Stimulated activated naive CD8-positive, alpha-beta T cell treated with anti-CD3 and anti-CD28 coated beads, Interleukin-15, amount 100 ng/mL, for 72 hours (primary cell): ENCODE data around the gene HECTD1.
"Not testable (repeated sequence)": the region's sequence is repeated elsewhere in the genome, so short reads cannot be mapped to it uniquely, and the experiment has no call there.

Experiments
- ATAC-seq: fragments of 150-1000 bp; cut with Tn5 transposase; 2 replicates; pipeline ENCODE4 v1.10.0; 2021; ENCODE audit warnings: mild to moderate bottlenecking, moderate library complexity
- DNase-seq, 2 donors: peaks; one replicate each; pipeline ENCODE4 v3.0.0; 2021 to 2022
- H3K27ac Mint-ChIP-seq, 2 donors: one replicate each; pipeline ENCODE4 v1.8.0; 2022; ENCODE audit warnings: mild to moderate bottlenecking in 2 of 2, mixed read lengths in 2 of 2, moderate library complexity in 2 of 2
- H3K27me3 Mint-ChIP-seq: one replicate; pipeline ENCODE4 v1.8.0; 2022; ENCODE audit warnings: mixed read lengths
- H3K4me1 Mint-ChIP-seq: one replicate; pipeline ENCODE4 v1.8.0; 2022; ENCODE audit warnings: mild to moderate bottlenecking, mixed read lengths
- H3K4me3 Mint-ChIP-seq, 2 donors: one replicate each; pipeline ENCODE4 v1.8.0; 2022; ENCODE audit warnings: mild to moderate bottlenecking in 2 of 2, mixed read lengths in 2 of 2, moderate library complexity in 1 of 2
- H3K9me3 Mint-ChIP-seq, 2 donors: one replicate each; pipeline ENCODE4 v1.8.0; 2022; ENCODE audit warnings: mixed read lengths in 2 of 2

HECTD1 gene

DNA sequence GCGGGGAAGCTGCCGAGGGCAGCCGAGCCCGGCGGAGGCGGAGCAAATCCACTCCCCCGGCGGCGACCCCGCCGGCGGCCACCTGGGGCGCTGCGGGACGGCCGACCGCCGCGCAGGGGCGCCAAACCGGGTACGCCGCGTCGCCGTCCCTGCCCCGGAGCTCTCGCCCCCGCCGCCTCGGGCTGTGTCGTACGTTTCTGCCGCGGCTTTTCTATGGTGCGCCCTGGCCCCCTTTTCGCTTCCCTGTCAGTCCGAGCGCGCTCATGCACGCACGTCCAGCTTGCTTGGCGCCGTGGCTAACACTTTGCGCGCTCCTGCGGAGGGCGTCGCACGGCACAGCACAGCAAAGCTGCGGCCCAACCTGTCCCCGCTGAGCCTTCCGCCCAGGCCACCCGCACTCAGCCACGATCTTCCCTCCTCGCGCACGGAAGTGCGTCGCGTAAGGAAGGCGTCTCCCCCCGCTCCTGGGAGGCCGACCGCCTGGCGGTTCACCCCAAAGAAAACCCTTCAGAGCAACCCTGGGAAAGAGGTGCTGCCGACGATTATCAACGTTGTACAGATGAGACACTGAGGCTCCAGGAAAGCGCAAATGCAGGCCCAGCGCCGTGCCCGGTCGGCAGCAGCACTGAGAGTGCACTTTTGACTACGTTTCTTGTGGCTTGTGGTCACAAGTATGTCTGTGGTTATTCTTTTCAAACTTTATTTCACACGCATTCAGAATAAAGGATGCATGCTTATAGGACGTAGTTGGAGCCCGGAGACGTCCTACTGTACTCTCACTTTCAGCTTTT lies at the start of gene HECTD1:
Gene HECTD1 (minus strand): TSS at position 39 of the 791 bp plus-strand sequence. CDS start 1,857 bp downstream, outside the sequence.
- Mint-ChIP-seq H3K4me3 (peak within 1 kb of the TSS; percentile 95 to 96), H3K27ac (peak within 1 kb of the TSS; percentile 99 to 100), H3K9me3 (no peaks in the 10 kb centered on the region), H3K4me1 (peaks cover 27% of the 10 kb centered on the region), H3K27me3 (no peaks in the 10 kb centered on the region)
- ATAC-seq (peak; percentile 82), DNase-seq (peak; percentile 92 to 95)

DNA sequence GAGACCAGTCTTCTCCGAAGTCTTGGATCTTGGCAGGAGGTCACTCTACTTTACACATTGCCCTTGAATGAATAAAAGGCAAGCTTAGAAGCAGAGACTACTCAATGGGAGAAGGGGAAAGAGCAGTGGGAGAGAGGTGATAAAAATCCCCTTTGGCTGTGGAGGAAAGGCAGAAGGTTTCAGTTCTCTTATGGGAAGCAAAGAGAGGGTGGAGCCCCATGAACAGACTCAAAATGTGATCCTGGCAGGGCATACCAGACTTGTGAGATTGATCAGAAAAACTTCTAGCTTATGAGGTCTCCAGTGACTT lies 49.6 kb upstream of the HECTD1 start:
- ATAC-seq, result no peak
- no peaks in the 10 kb centered on the region for H3K9me3 Mint-ChIP-seq
- H3K4me1 Mint-ChIP-seq, result no peaks in the 10 kb centered on the region
- no peaks in the 10 kb centered on the region for H3K27me3 Mint-ChIP-seq
- no peak overlapping the region for H3K27ac Mint-ChIP-seq
- DNase-seq, result no peak
- H3K4me3 Mint-ChIP-seq, result no peak overlapping the region

DNA sequence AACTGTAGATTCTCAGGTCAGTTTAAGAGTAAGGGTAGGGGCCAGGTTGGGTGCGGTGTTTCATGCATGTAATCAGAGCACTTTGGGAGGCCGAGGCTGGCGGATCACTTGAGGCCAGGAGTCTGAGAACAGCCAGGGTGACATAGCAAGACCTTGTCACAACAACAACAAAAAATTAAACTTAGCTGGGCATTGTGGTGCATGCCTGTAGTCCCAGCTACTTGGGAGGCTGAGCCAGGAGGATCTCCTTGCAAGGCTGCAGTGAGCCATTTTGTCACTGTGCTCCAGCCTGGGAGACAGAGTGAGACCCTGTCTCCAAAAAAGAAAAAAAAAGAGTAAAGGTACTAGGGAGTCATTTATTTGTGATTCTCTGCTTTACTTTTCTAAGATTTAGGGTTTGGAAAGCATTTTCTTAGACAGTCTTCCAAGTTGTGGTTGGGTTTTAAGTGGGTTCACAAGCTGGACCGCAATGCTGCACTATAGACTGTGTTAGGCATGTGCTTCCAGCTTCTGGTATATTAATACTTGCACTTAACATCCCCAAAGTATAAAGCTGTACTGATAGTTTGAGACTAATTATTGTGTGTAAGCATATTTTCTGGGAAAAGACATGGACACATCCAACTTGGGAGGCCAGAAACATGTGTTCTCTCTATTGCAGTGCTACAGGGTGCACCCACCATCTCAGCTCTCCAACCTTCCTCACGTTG lies 49.1 kb upstream of the HECTD1 start:
- ATAC-seq (no peak), DNase-seq (no peak)
- H3K27ac Mint-ChIP-seq, result no peak overlapping the region

DNA sequence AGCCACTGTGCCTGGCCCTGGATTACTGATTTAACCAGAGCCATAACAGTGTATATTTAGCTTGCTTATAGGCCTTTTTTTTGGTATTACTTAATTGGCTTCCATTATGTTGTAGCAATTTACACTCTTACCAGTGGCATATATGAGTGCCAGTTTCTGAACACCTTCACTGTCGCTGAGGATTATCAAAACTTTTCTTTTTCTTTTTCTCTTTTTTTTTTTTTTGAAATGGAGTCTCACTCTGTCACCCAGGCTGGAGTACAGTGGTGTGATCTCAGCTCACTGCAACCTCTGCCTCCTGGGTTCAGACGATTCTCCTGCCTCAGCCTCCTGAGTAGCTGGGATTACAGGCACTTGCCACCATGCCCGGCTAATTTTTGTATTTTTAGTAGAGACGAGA lies 48.3 kb upstream of the HECTD1 start:
- H3K27ac Mint-ChIP-seq, H3K4me1 Mint-ChIP-seq, ATAC-seq, DNase-seq, H3K27me3 Mint-ChIP-seq, H3K9me3 Mint-ChIP-seq, H3K4me3 Mint-ChIP-seq: not testable (repeated sequence)

More for the DNA sequence above, 49.1 kb upstream of the HECTD1 start:
- Mint-ChIP-seq H3K9me3 (no peaks in the 10 kb centered on the region), H3K4me1 (no peaks in the 10 kb centered on the region), H3K27me3 (no peaks in the 10 kb centered on the region), H3K4me3 (no peak overlapping the region)

DNA sequence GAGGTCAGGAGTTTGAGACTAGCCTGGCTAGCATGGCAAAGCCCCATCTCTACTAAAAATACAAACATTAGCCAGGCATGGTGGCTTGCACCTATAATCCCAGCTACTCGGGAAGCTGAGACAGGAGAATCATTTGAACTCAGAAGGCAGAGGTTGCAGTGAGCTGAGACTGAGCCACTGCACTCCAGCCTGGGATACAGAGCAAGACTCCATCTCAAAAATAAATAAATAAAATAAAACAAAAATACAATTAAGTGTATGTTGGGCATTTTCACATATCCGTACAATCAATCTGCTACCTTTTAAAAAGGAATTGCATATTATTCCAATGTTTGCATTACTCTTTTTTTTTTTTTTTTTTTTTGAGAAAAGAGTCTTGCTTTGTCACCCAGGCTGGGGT lies 47.7 kb upstream of the HECTD1 start:
- no peak for DNase-seq
- no peaks in the 10 kb centered on the region for H3K9me3 Mint-ChIP-seq
- no peaks in the 10 kb centered on the region for H3K27me3 Mint-ChIP-seq
- no peak overlapping the region for H3K27ac Mint-ChIP-seq
- ATAC-seq, result no peak
- no peak overlapping the region for H3K4me3 Mint-ChIP-seq
- no peaks in the 10 kb centered on the region for H3K4me1 Mint-ChIP-seq

DNA sequence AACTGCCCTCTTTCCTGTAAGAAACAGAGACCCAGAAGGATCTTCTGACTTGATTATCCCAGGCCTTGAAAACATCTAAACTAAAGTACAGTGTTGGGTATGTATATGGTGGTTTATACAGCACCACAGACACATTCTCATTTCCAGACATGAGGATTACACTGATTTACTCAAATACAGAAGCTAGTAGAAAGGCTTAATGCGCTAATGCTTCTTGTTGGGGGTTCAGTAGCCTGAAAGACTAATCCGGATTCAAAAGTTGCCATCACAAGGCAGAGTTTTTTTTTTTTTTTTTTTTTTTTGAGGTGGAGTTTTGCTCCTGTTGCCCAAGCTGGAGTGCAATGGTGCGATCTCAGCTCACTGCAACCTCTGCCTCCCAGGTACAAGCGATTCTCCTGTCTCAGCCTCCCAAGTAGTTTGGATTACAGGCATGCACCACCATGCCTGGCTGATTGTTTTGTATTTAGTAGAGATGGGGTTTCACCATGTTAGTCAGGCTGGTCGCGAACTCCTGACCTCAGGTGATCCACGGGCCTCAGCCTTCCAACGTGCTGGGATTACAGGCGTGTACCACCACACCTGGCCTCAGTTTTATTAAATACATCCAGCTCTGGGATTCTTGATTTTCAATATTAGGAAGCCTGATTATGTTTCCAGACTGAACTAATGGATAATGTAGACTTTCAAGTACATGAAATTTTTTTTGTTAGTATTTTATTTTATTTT lies 46.3 kb upstream of the HECTD1 start:
- Mint-ChIP-seq H3K27ac (no peak overlapping the region), H3K4me3 (no peak overlapping the region), H3K9me3 (no peaks in the 10 kb centered on the region), H3K27me3 (no peaks in the 10 kb centered on the region), H3K4me1 (no peaks in the 10 kb centered on the region)
- ATAC-seq, result no peak
- DNase-seq, result no peak

DNA sequence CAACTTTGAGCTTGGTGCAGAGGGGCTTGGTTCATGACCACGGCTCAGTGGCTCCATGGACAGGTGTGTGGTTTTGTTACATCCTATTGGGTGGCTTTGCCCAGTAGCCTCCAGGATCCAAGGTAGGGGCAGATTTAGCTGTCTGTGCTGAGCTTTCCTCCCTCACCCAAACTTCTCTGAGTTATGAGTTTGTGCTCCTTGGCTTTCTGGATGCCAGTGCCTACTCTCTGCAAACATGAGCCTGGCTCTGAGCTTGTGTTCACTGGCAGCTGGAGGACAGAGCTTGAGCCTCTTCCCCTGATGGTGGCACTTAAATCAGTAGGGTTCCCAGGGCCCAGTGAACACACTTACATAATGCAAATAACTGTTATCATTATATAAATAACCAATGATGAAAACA lies 45.3 kb upstream of the HECTD1 start:
- ATAC-seq (no peak), DNase-seq (no peak)
- Mint-ChIP-seq H3K4me3 (no peak overlapping the region), H3K4me1 (no peaks in the 10 kb centered on the region), H3K27ac (no peak overlapping the region), H3K9me3 (no peaks in the 10 kb centered on the region), H3K27me3 (no peaks in the 10 kb centered on the region)

DNA sequence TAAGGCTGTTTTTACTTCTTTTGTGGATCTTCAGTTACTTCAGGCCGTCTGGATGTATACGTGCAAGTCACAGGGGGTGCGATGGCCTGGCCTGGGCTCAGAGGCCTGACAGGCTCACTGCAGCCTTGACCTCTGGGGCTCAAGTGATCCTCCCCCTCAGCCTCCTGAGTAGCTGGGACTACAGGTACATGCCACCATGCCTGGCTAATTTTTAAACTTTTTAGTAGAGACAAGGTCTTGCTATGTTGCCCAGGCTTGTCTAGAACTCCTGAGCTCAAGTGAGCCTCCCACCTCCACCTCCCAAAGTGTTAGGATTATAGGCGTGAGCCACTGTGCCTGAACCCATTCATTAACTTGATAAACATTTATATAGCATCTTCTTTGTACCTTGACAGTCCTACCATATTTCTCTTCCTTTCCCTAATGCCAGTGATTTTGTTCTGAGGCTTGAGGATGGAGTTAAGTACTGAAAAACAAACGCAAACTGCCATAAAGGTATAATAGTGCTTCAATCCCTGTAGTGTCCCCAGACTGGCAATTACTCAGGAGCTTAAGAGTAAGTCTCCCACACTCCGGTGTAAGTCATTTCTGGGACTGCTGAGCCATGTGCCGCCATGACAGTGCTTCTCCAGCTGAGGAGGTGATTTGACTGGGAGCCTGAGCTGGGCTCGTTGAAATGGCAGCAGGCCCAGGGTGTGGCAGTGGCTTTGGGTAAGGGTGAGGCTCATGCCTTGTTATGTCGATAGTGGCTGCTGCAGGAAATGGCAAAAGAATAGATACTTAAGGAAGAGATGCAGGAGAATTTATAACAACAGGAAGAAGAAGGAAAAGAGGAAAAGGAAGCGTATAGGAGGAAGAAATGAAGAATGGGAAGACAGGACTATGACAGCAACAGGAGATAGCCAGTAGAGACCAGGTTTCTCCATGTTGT lies 43.7 kb upstream of the HECTD1 start:
- H3K4me1 Mint-ChIP-seq, result no peaks in the 10 kb centered on the region
- H3K4me3 Mint-ChIP-seq, result no peak overlapping the region

DNA sequence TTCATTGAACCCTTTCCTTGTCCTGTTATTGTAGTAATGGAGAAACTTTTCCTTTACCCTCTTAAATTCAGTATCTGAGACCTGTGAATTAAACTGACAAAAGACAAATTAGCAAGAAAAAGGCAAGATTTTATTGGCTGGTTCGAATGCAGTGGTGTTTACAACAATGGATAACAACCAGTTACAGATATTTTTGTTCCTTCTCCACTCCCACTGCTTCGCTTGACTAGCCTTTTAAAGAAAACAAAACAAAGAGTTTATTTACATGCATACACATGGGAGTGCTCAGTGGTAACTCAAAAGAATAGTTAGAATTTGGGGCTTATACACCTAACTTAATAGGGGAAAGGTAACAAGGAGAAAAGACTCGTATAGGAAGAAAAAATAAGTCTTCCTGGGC lies 37.0 kb upstream of the HECTD1 start:
- Mint-ChIP-seq H3K27ac (no peak overlapping the region), H3K4me1 (peaks cover 20% of the 10 kb centered on the region), H3K9me3 (no peaks in the 10 kb centered on the region), H3K4me3 (no peak overlapping the region), H3K27me3 (no peaks in the 10 kb centered on the region)
- no peak for DNase-seq
- no peak for ATAC-seq

More for the DNA sequence above, 43.7 kb upstream of the HECTD1 start:
- Mint-ChIP-seq H3K9me3 (no peaks in the 10 kb centered on the region), H3K27me3 (no peaks in the 10 kb centered on the region), H3K27ac (peak overlapping the region in 1 of 2 donors; percentile 33)
- no peak for ATAC-seq
- DNase-seq, result no peak

DNA sequence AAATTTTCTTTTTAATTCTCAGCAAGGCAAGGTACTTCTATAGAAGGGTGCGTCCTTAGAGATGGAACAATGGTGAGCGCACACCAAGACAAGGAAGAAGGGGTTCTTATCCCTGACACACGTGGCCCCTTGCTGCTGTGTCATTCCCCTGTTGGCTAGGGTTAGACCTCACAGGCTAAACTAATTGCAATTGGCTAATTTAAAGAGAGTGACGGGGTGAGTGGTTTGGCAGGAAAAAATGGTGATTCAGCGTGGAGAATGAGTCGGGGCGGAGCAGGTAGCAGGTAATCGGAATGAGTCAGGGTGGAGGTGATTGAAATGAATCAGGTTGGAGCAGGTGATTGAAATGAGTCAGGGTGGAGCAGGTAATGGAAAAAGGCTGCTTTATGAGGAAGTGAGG lies 36.3 kb upstream of the HECTD1 start:
- Mint-ChIP-seq H3K27ac (peak overlapping the region in 1 of 2 donors; percentile 54), H3K4me3 (no peak overlapping the region), H3K9me3 (no peaks in the 10 kb centered on the region), H3K27me3 (no peaks in the 10 kb centered on the region), H3K4me1 (peaks cover 25% of the 10 kb centered on the region)
- ATAC-seq (no peak), DNase-seq (peak in 1 of 2 donors; percentile 13)

DNA sequence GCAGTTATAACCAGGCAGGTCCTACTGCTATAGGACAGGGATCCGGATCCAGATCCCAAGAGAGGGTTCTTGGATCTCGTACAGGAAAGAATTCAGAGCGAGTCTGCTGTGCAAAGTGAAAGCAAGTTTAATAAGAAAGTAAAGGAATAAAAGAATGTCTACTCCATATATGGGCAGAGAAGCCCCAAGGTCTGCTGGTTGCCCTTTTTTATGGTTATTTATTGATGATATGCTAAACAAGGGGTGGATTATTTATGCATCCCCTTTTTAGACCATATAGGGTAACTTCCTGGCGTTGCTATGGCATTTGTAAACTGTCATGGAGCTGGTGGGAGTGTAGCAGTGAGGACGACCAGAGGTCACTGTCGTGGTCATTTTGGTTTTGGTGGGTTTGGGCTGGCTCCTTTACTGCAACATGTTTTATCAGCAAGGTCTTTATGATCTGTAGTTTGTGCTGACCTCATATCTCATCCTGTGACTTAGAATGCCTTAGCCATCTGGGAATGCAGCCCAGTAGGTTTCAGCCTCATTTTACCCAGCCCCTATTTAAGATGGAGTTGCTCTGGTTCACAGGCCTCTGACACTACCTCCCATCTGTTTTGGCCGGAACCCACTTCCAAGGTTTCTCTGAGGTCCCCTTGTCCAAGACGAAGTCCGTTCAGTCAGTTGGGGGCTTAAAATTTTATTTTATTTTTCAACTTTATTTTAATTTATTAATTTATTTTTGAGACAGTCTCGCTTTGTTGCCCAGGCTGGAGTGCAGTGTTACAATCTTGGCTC lies 34.8 kb upstream of the HECTD1 start:
- H3K4me1 Mint-ChIP-seq, result peaks cover 25% of the 10 kb centered on the region
- H3K4me3 Mint-ChIP-seq, H3K9me3 Mint-ChIP-seq, DNase-seq, ATAC-seq, H3K27ac Mint-ChIP-seq, H3K27me3 Mint-ChIP-seq: not testable (repeated sequence)

DNA sequence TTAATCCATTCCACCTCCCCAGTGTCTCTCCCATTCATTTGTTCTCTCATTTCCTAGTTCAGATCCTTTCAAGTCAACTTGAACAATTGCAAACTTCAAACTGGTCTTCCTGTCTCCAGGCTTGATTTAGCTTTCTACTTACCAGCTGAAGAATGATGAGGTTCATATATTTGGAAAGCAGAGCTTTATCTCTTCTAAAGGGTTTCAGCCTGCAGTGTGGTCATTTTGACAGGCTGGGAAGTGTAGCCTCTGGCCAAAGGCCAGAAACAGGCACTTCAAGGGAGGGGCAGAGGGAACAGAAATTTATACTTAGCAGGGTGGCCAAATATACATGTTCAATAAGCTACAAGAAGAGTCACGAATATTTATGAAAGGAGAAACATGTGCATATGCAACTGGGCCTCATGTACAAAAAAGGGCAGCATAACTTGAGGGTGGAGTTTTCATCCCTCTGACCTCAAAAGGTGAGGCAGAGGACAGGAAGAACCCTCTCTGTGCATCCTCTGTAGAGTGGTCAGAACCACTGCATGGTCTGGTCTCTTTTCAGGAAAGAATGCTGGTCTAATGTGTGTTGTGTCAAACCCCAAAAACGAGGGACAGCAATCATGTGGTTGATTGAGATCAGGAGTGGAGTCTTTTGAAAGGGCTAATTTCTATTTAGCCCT lies 34.0 kb upstream of the HECTD1 start:
- no peak for DNase-seq
- peaks cover 25% of the 10 kb centered on the region for H3K4me1 Mint-ChIP-seq
- ATAC-seq, result no peak
- no peaks in the 10 kb centered on the region for H3K27me3 Mint-ChIP-seq
- H3K9me3 Mint-ChIP-seq, result no peaks in the 10 kb centered on the region
- H3K4me3 Mint-ChIP-seq, result no peak overlapping the region
- H3K27ac Mint-ChIP-seq, result no peak overlapping the region

DNA sequence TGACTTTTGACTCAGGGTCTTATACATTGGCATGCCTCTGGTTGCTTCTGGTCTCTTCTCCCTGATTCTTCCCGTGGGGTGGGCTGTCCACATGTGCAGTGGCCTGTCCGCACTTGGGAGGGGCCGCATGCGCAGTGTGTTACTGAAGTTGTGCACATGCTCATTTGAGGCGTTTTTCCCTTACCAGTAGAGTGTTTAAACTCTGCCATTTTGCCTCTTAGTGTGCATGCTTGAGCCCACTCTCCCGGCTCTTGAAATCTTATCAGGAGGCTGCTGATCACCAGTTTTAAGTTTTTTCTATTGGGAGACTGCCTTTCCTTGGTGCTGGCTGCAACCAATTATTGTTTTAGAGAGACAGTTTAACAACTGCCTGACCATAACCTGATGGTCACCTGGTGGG lies 32.1 kb upstream of the HECTD1 start:
- Mint-ChIP-seq H3K4me1 (peaks cover 25% of the 10 kb centered on the region), H3K9me3 (no peaks in the 10 kb centered on the region), H3K27ac (no peak overlapping the region), H3K4me3 (no peak overlapping the region), H3K27me3 (no peaks in the 10 kb centered on the region)
- ATAC-seq, result no peak
- DNase-seq, result no peak

DNA sequence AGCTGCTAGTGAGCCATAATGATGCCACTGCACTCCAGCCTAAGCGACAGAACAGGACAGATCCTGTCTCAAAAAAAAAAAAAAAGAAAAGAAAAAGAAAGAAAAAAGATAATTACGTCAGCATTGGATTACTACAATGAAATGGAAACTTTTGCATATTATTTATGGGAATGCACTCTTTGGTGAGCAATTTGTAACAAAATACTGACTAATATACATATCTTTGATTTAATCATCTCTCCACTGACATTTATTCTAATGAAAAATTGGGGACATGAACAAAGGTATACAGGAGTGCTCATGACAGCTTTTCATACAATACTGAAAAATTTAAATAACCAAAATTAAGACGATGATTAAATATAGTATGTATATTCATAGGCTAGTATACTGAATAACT lies 27.9 kb upstream of the HECTD1 start:
- no peak for ATAC-seq
- no peaks in the 10 kb centered on the region for H3K9me3 Mint-ChIP-seq
- no peak for DNase-seq
- peaks cover 10% of the 10 kb centered on the region for H3K4me1 Mint-ChIP-seq
- H3K4me3 Mint-ChIP-seq, result no peak overlapping the region
- no peaks in the 10 kb centered on the region for H3K27me3 Mint-ChIP-seq
- no peak overlapping the region for H3K27ac Mint-ChIP-seq
